Lung (tissue), 16 donors: Measurements from ENCODE around the gene RIC3. TPM values are rescaled to one million over a fixed set of nuclear protein-coding genes. Genes with fewer than 3 reads are reported as not detected.

ENCODE experiments used
- ATAC-seq: fragments of 200-7000 bp; cut with Tn5 transposase; one replicate; pipeline ENCODE4 v1.9.1; 2020; ENCODE audit warnings: moderate number of reproducible peaks; ENCODE audit not compliant: insufficient read depth, low FRiP score
- DNase-seq, 3 donors: peaks; one replicate each; pipeline ENCODE4 v3.0.0-alpha.2; 2013 to 2017
- H3K27ac ChIP-seq, 2 donors: one replicate each; pipeline ENCODE4 v1.5.1; 2013; ENCODE audit warnings: mild to moderate bottlenecking in 2 of 2, moderate library complexity in 2 of 2, control low read depth in 1 of 2, inconsistent platforms in 1 of 2, low read depth in 1 of 2, low read length in 1 of 2
- H3K27me3 ChIP-seq, 3 donors: one replicate each; pipeline ENCODE4 v1.5.1; 2013; ENCODE audit warnings: low read length in 2 of 3; ENCODE audit not compliant: control insufficient read depth in 3 of 3, insufficient read depth in 3 of 3
- H3K36me3 ChIP-seq, 4 donors: one replicate each; pipeline ENCODE4 v1.5.1; 2013; ENCODE audit warnings: low read length in 4 of 4, mild to moderate bottlenecking in 1 of 4, moderate library complexity in 1 of 4; ENCODE audit not compliant: control insufficient read depth in 4 of 4, insufficient read depth in 4 of 4
- H3K4me1 ChIP-seq, 5 donors: one replicate each; pipeline ENCODE4 v1.5.1; 2013; ENCODE audit warnings: low read length in 5 of 5, mild to moderate bottlenecking in 2 of 5, moderate library complexity in 1 of 5; ENCODE audit not compliant: control insufficient read depth in 5 of 5, insufficient read depth in 5 of 5
- H3K4me3 ChIP-seq: one replicate; pipeline ENCODE4 v1.5.1; 2013; ENCODE audit warnings: mild to moderate bottlenecking, control low read depth, moderate library complexity
- H3K9ac ChIP-seq, 2 donors: one replicate each; pipeline ENCODE4 v1.5.1; 2013; ENCODE audit warnings: low read length in 2 of 2, control low read depth in 1 of 2; ENCODE audit not compliant: insufficient read depth in 1 of 2
- H3K9me3 ChIP-seq, 4 donors: one replicate each; pipeline ENCODE4 v1.5.1; 2013; ENCODE audit warnings: low read length in 3 of 4, mild to moderate bottlenecking in 1 of 4, moderate library complexity in 1 of 4; ENCODE audit not compliant: control insufficient read depth in 4 of 4, insufficient read depth in 3 of 4
- CTCF ChIP-seq: IDR thresholded peaks from 2 replicates; pipeline ENCODE4 v1.5.1; 2012; ENCODE audit warnings: mild to moderate bottlenecking; ENCODE audit errors: control extremely low read depth, extremely low read depth
- WGBS, 2 donors: extraction: QIAGEN DNeasy Blood & Tissue Kit; methylation state at CpG; one replicate each; pipeline ENCODE4 v1.1.7; 2013; 5-methylcytosine and 5-hydroxymethylcytosine counted together
- long read RNA-seq, 5 donors: transcript quantifications; one replicate each; lab custom pipeline, GENCODE V29; 2026
- polyA plus RNA-seq, 2 donors: library from polyadenylated mRNA; stranded (reverse); fragments of 200-250 nt; gene quantifications; one replicate each; pipeline ENCODE4 v1.2.1, GENCODE V29; 2013
- total RNA-seq, 2 donors: library from RNA; depleted of rRNA in 1 of 2; stranded (reverse); fragments of >200 nt in 1 of 2; gene quantifications; one replicate each; pipeline ENCODE4 v1.2.1, GENCODE V29; 2014 to 2021
- donor health status: control.
- donor health status: control.
- donor health status: Bipolar disorder and iron deficiency.
- donor health status: healthy.
- donor health status: DM: yes; HTN: yes; CAD: no.

The RIC3 gene
- total RNA-seq, result 10 to 100 TPM in 1 of 2 donors, 1 to 10 TPM in 1; 9.4 to 10.2 TPM
- 1 to 10 TPM; 2.0 to 10.0 TPM for polyA plus RNA-seq
- long read RNA-seq, donor 1, result 0 reads
- long read RNA-seq, donor 2, partial matches to known transcripts, result 0 of 1 reads
- long read RNA-seq, donor 2, other reads (novel, unspliced or antisense), result 0 of 1 reads
- long read RNA-seq, donor 3, result 0 reads
- long read RNA-seq, donor 4, result 0 reads
- long read RNA-seq, donor 5, result 0 reads

GRCh38 chr11:8168485-8169257 is at the start of gene RIC3:
RIC3 (minus strand) TSS chr11:8169025; CDS start chr11:8168989, 36 bp downstream.
- Histone ChIP-seq H3K27ac (peak within 1 kb of the TSS in 1 of 2 donors; percentile 11), H3K27me3 (peaks cover 0 to 33% (median 31%) of the 10 kb centered on the region in 3 donors), H3K36me3 (no peaks in the 10 kb centered on the region), H3K4me1 (peaks cover 0 to 11% (median 0%) of the 10 kb centered on the region in 5 donors), H3K9me3 (peaks cover 0 to 3% (median 0%) of the 10 kb centered on the region in 4 donors), H3K9ac (no peak within 1 kb of the TSS), H3K4me3 (peak within 1 kb of the TSS; percentile 55)
- TF ChIP-seq CTCF, result no peak
- DNase-seq (no peak), ATAC-seq (peak; percentile 76)
- WGBS, 2 donors, result 1 to 4% methylated on average over 61 to 62 of the region's 62 CpGs

- Histone ChIP-seq H3K27ac (no peak overlapping the region), H3K9ac (no peak overlapping the region), H3K4me3 (no peak overlapping the region), H3K4me1 (peaks cover 0 to 11% (median 0%) of the 10 kb centered on the region in 5 donors), H3K36me3 (no peaks in the 10 kb centered on the region), H3K27me3 (no peaks in the 10 kb centered on the region), H3K9me3 (no peaks in the 10 kb centered on the region)
- ATAC-seq, result no peak
- WGBS, 2 donors, result 79 to 83% methylated on average over 3 to 4 of the region's 4 CpGs
- no peak for DNase-seq
- no peak for TF ChIP-seq CTCF
Measured at GRCh38 chr11:8218409-8218808, 49.6 kb upstream of the RIC3 start.

GRCh38 chr11:8217926-8218325 is 49.1 kb upstream of the RIC3 start:
- Histone ChIP-seq H3K9me3 (no peaks in the 10 kb centered on the region), H3K4me1 (peaks cover 0 to 11% (median 0%) of the 10 kb centered on the region in 5 donors), H3K27me3 (no peaks in the 10 kb centered on the region), H3K36me3 (no peaks in the 10 kb centered on the region), H3K9ac (no peak overlapping the region), H3K27ac (no peak overlapping the region), H3K4me3 (no peak overlapping the region)
- peak in 2 of 3 donors; percentile 22 to 38 for DNase-seq
- ATAC-seq, result no peak
- TF ChIP-seq CTCF, result no peak
- WGBS, 2 donors, result 75 to 90% methylated on average over 11 of the region's 11 CpGs
